SK-N-SH (cell line): ENCODE measurements around the gene PEX3.

Experiments used
- CTCF ChIP-seq: fragments of 200-600 bp; sonication (generic); IDR thresholded peaks from 2 replicates; pipeline ENCODE4 v1.6.1; 2017; ENCODE audit warnings: antibody characterized with exemption, mild to moderate bottlenecking, moderate library complexity
- ELF1 ChIP-seq: IDR thresholded peaks from 2 replicates; pipeline ENCODE4 v1.4.0; 2012
- GATA2 ChIP-seq: sonication (generic); formaldehyde crosslinking; IDR thresholded peaks from 2 replicates; pipeline ENCODE4 v1.5.0; 2020; ENCODE audit warnings: mild to moderate bottlenecking, missing genetic modification reagents
- JUND ChIP-seq: IDR thresholded peaks from 2 replicates; pipeline ENCODE4 v1.4.0; 2012
- MAX ChIP-seq: IDR thresholded peaks from 2 replicates; pipeline ENCODE4 v1.4.0; 2012; ENCODE audit warnings: low read depth
- MXI1 ChIP-seq: IDR thresholded peaks from 2 replicates; pipeline ENCODE4 v1.6.1; 2012; ENCODE audit warnings: mild to moderate bottlenecking, low read depth, low read length, improper control_type of control experiment
- NRF1 ChIP-seq: IDR thresholded peaks from 2 replicates; pipeline ENCODE4 v1.6.1; 2012; ENCODE audit warnings: low read depth, mild to moderate bottlenecking, low read length
- PBX3 ChIP-seq: IDR thresholded peaks from 2 replicates; pipeline ENCODE4; 2012
- RCOR1 ChIP-seq: fragments of 150-350 bp; IDR thresholded peaks from 2 replicates; pipeline ENCODE4 v1.6.1; 2017; ENCODE audit warnings: antibody characterized with exemption, low read length
- RXRA ChIP-seq: IDR thresholded peaks from 2 replicates; pipeline ENCODE4 v1.4.0; 2012; ENCODE audit warnings: low read depth, mild to moderate bottlenecking, borderline replicate concordance
- YY1 ChIP-seq: IDR thresholded peaks from 2 replicates; pipeline ENCODE4 v1.4.0; 2012; ENCODE audit warnings: low read depth, mild to moderate bottlenecking
- TF ChIP-seq, protein P1 (sequence below): IDR thresholded peaks from 2 replicates; pipeline ENCODE4 v1.6.1; 2012; ENCODE audit warnings: mild to moderate bottlenecking, low read depth, low read length, moderate library complexity
- TF ChIP-seq, protein P2 (sequence below): IDR thresholded peaks from 2 replicates; pipeline ENCODE4 v1.4.0; 2012; ENCODE audit warnings: low read depth, borderline replicate concordance

GRCh38 chr6:143405373-143406154 is 45.0 kb upstream of the PEX3 start:
- TF ChIP-seq CTCF (no peak), MAX (no peak), MXI1 (no peak), NRF1 (no peak), YY1 (no peak), PBX3 (no peak), RXRA (no peak), ELF1 (no peak), RCOR1 (no peak), JUND (no peak), GATA2 (no peak)
- TF ChIP-seq, protein P1, sequence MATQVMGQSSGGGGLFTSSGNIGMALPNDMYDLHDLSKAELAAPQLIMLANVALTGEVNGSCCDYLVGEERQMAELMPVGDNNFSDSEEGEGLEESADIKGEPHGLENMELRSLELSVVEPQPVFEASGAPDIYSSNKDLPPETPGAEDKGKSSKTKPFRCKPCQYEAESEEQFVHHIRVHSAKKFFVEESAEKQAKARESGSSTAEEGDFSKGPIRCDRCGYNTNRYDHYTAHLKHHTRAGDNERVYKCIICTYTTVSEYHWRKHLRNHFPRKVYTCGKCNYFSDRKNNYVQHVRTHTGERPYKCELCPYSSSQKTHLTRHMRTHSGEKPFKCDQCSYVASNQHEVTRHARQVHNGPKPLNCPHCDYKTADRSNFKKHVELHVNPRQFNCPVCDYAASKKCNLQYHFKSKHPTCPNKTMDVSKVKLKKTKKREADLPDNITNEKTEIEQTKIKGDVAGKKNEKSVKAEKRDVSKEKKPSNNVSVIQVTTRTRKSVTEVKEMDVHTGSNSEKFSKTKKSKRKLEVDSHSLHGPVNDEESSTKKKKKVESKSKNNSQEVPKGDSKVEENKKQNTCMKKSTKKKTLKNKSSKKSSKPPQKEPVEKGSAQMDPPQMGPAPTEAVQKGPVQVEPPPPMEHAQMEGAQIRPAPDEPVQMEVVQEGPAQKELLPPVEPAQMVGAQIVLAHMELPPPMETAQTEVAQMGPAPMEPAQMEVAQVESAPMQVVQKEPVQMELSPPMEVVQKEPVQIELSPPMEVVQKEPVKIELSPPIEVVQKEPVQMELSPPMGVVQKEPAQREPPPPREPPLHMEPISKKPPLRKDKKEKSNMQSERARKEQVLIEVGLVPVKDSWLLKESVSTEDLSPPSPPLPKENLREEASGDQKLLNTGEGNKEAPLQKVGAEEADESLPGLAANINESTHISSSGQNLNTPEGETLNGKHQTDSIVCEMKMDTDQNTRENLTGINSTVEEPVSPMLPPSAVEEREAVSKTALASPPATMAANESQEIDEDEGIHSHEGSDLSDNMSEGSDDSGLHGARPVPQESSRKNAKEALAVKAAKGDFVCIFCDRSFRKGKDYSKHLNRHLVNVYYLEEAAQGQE = no peak
- TF ChIP-seq, protein P2, sequence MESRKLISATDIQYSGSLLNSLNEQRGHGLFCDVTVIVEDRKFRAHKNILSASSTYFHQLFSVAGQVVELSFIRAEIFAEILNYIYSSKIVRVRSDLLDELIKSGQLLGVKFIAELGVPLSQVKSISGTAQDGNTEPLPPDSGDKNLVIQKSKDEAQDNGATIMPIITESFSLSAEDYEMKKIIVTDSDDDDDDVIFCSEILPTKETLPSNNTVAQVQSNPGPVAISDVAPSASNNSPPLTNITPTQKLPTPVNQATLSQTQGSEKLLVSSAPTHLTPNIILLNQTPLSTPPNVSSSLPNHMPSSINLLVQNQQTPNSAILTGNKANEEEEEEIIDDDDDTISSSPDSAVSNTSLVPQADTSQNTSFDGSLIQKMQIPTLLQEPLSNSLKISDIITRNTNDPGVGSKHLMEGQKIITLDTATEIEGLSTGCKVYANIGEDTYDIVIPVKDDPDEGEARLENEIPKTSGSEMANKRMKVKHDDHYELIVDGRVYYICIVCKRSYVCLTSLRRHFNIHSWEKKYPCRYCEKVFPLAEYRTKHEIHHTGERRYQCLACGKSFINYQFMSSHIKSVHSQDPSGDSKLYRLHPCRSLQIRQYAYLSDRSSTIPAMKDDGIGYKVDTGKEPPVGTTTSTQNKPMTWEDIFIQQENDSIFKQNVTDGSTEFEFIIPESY = no peak
